K562 (cell line): ENCODE measurements around the gene LZTS2. TPM values are rescaled to one million over a fixed set of nuclear protein-coding genes. Genes with fewer than 3 reads are reported as not detected.

Experiments used
- HES1 ChIP-seq: fragments of 450-650 bp; IDR thresholded peaks from 2 replicates; pipeline ENCODE4 v1.6.1; 2016; ENCODE audit warnings: low read depth, mild to moderate bottlenecking, moderate library complexity
- KLF6 ChIP-seq: fragments of 250-450 bp; sonication (Bioruptor Pico); IDR thresholded peaks from 2 replicates; pipeline ENCODE4 v1.4.0; 2020; ENCODE audit warnings: mild to moderate bottlenecking, moderate library complexity, borderline replicate concordance
- NFE2 ChIP-seq: IDR thresholded peaks from 2 replicates; pipeline ENCODE4 v1.6.1; 2014; ENCODE audit warnings: antibody characterized with exemption, low read depth
- NR1H2 ChIP-seq: sonication (generic); formaldehyde crosslinking; IDR thresholded peaks from 2 replicates; pipeline ENCODE4 v1.4.0; 2020; ENCODE audit warnings: mild to moderate bottlenecking, missing genetic modification reagents
- PTRF ChIP-seq: fragments of 450-650 bp; IDR thresholded peaks from 2 replicates; pipeline ENCODE4 v1.6.1; 2016; ENCODE audit warnings: mild to moderate bottlenecking, missing genetic modification characterization, missing compliant biosample characterization
- SAFB2 ChIP-seq: fragments of 200-400 bp; formaldehyde crosslinking; IDR thresholded peaks from 2 replicates; pipeline ENCODE4 v1.6.1; 2018; ENCODE audit warnings: borderline replicate concordance, low read length, low read depth, moderate library complexity; ENCODE audit not compliant: severe bottlenecking
- TBP ChIP-seq: optimal IDR thresholded peaks from 2 replicates; pipeline ENCODE3; 2011; ENCODE audit warnings: low read depth, low read length, improper control_type of control experiment
- TGIF2 ChIP-seq: sonication (generic); formaldehyde crosslinking; IDR thresholded peaks from 2 replicates; pipeline ENCODE4 v1.8.1; 2022; ENCODE audit warnings: mild to moderate bottlenecking, missing genetic modification reagents, moderate library complexity
- THRB ChIP-seq: fragments of 450-650 bp; formaldehyde crosslinking; conservative IDR thresholded peaks from 2 replicates; pipeline ENCODE4 v1.4.0; 2022; ENCODE audit warnings: mild to moderate bottlenecking, missing genetic modification characterization
- TRIM28 ChIP-seq: fragments of 450-650 bp; IDR thresholded peaks from 2 replicates; pipeline ENCODE4 v1.6.1; 2017
- ZBTB12 ChIP-seq: fragments of 250-450 bp; sonication (Bioruptor Pico); IDR thresholded peaks from 2 replicates; pipeline ENCODE4 v1.4.0; 2020
- ZFP1 ChIP-seq: fragments of 450-650 bp; formaldehyde crosslinking; IDR thresholded peaks from 2 replicates; pipeline ENCODE4 v1.4.0; 2020; ENCODE audit warnings: mild to moderate bottlenecking, mixed read lengths
- ZNF512 ChIP-seq: IDR thresholded peaks from 2 replicates; pipeline ENCODE4 v1.6.1; 2016; ENCODE audit warnings: missing genetic modification characterization, missing compliant biosample characterization
- polyA plus RNA-seq, 8 experiments: library from polyadenylated mRNA; depleted of rRNA in 4 of 8; stranded (reverse) in 5 of 8; unstranded in 3 of 8; fragments of >200 nt; fragmentation: Nextera tagmentation in 2 of 8; fragmentation: Illumina TruSeq in 1 of 8; extraction: Ambion mirVana in 2 of 8; extraction: Trizol in 1 of 8; gene quantifications; 2 replicates each; pipeline versions ENCODE4 v1.2.1 to v1.2.3, GENCODE V29; 2011 to 2014; ENCODE audit warnings: inconsistent platforms in 1 of 8, missing spikeins in 1 of 8
- total RNA-seq, 7 experiments: library from RNA; depleted of rRNA in 6 of 7; stranded (reverse); fragments of >200 nt in 6 of 7; fragmentation: Illumina TruSeq in 2 of 7; extraction: Trizol in 2 of 7; gene quantifications; 2 replicates each; pipeline versions ENCODE4 v1.2.1 to v1.2.3, GENCODE V29; 2011 to 2021; ENCODE audit warnings: low replicate concordance in 1 of 7
- TF ChIP-seq, protein P1 (sequence below): fragments of 250-450 bp; sonication (Bioruptor Pico); IDR thresholded peaks from 2 replicates; pipeline ENCODE4 v1.8.0; 2022; ENCODE audit warnings: moderate library complexity, mild to moderate bottlenecking, inconsistent platforms
- TF ChIP-seq, protein P2 (sequence below), 2 experiments: fragments of 200-800 bp in 1 of 2; sonication (Bioruptor generic) in 1 of 2; sonication (generic) in 1 of 2; formaldehyde crosslinking in 1 of 2; IDR thresholded peaks in 1 of 2; conservative IDR thresholded peaks in 1 of 2; 2 replicates each; pipeline versions ENCODE4 v1.5.0 to v1.6.1; 2016 to 2020; ENCODE audit warnings: missing compliant biosample characterization in 1 of 2, missing genetic modification characterization in 1 of 2, missing genetic modification reagents in 1 of 2
- TF ChIP-seq, protein P3 (sequence below): sonication (generic); IDR thresholded peaks from 2 replicates; pipeline ENCODE4 v1.6.1; 2016
- TF ChIP-seq, protein P4 (sequence below): sonication (generic); formaldehyde crosslinking; IDR thresholded peaks from 2 replicates; pipeline ENCODE4 v1.8.0; 2022; ENCODE audit warnings: mild to moderate bottlenecking, missing genetic modification reagents

Gene LZTS2
- total and polyA plus RNA-seq, 9 of the 15 experiments (the other 6 are each of a cell fraction or from before 2014, with no cell fraction given), result 0.23 to 42.5 (median 14.7) TPM

DNA sequence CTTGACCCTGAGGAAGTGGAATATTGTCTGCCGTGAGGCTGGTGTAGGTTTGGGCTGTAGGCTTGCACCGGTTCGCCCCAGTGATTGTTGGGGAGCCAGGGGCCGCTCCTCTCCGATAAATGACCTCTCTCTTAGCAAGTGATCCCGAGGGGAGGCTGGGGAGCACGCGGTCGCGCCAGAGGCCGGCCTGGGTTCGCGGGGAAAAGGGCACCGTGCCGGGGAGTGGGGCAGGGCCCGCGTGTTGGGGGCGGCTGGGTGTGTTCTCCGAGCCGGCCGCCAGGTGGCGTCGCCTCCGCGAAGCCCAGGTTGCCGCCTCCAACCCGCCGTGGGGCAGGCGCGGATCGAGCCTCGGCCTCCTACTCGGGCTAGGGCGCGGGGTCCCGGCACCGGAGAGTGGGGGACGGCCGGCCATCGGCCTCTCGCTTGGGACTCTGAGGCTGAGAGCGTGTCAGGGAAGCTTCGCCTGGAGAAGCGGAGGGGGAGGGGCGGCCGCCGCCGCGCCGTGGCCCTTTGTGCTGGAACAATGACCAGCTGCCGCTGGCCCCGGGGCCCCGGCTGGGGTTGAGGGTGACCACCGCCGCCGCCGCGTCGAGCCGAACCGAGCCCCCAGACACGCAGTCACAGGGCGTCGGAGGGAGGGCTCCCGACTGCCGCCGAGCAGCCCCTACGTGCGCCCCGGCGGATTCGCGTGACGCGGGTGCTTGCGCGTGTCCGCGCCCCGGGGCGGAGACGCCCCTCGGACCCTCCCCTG lies 442 bp upstream of the LZTS2 start (continued):
- TF ChIP-seq, protein P1, sequence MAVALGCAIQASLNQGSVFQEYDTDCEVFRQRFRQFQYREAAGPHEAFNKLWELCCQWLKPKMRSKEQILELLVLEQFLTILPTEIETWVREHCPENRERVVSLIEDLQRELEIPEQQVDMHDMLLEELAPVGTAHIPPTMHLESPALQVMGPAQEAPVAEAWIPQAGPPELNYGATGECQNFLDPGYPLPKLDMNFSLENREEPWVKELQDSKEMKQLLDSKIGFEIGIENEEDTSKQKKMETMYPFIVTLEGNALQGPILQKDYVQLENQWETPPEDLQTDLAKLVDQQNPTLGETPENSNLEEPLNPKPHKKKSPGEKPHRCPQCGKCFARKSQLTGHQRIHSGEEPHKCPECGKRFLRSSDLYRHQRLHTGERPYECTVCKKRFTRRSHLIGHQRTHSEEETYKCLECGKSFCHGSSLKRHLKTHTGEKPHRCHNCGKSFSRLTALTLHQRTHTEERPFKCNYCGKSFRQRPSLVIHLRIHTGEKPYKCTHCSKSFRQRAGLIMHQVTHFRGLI (CRISPR knock-in tag), result no peak
- TF ChIP-seq TRIM28, result no peak
- no peak for TF ChIP-seq HES1
- no peak for TF ChIP-seq PTRF (tag)
- no peak for TF ChIP-seq ZNF512 (tag)
- TF ChIP-seq, protein P2, sequence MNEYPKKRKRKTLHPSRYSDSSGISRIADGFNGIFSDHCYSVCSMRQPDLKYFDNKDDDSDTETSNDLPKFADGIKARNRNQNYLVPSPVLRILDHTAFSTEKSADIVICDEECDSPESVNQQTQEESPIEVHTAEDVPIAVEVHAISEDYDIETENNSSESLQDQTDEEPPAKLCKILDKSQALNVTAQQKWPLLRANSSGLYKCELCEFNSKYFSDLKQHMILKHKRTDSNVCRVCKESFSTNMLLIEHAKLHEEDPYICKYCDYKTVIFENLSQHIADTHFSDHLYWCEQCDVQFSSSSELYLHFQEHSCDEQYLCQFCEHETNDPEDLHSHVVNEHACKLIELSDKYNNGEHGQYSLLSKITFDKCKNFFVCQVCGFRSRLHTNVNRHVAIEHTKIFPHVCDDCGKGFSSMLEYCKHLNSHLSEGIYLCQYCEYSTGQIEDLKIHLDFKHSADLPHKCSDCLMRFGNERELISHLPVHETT (CRISPR knock-in tag; conservative IDR thresholded peaks at IDR 0.05 in 1 of 2, IDR thresholded peaks at IDR 0.05 in 1 of 2), result peak in 1 of 2 experiments; percentile 68; a peak in 2 of 4 replicates
- no peak for TF ChIP-seq KLF6
- TF ChIP-seq THRB (CRISPR knock-in tag), result 0 out of 2 replicates have a peak, but pooled peaks have one; percentile 18
- TF ChIP-seq ZFP1 (CRISPR knock-in tag), result 0 out of 2 replicates have a peak, but pooled peaks have one; percentile 10
- TF ChIP-seq, protein P3, sequence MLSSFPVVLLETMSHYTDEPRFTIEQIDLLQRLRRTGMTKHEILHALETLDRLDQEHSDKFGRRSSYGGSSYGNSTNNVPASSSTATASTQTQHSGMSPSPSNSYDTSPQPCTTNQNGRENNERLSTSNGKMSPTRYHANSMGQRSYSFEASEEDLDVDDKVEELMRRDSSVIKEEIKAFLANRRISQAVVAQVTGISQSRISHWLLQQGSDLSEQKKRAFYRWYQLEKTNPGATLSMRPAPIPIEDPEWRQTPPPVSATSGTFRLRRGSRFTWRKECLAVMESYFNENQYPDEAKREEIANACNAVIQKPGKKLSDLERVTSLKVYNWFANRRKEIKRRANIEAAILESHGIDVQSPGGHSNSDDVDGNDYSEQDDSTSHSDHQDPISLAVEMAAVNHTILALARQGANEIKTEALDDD, result no peak
- TF ChIP-seq, protein P4, sequence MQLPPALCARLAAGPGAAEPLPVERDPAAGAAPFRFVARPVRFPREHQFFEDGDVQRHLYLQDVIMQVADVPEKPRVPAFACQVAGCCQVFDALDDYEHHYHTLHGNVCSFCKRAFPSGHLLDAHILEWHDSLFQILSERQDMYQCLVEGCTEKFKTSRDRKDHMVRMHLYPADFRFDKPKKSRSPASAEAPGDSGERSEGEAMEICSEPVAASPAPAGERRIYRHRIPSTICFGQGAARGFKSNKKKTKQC, result no peak; the same call in 1 of the 2 replicates
- TF ChIP-seq TGIF2 (CRISPR knock-in tag), result no peak
- no peak for TF ChIP-seq SAFB2
- TF ChIP-seq TBP, result peak; percentile 3
- peak; percentile 47; the same call in 1 of the 2 replicates for TF ChIP-seq ZBTB12 (CRISPR knock-in tag)
- TF ChIP-seq NR1H2, result no peak
- TF ChIP-seq NFE2, result no peak
